Stimulated activated naive CD4-positive, alpha-beta T cell (primary cell): ENCODE data around the gene TP53I13.

Experiments
- DNase-seq, 6 experiments: peaks; one replicate each; lab custom pipeline; 2025; lab: John Stamatoyannopoulos, UW

The TP53I13 gene

GRCh38 chr17:29615492-29616299 lies 47.2 kb downstream of the TP53I13 start:
- peak; percentile 64 to 87 (median 77) for DNase-seq

GRCh38 chr17:29616300-29617048 lies 48.0 kb downstream of the TP53I13 start:
- DNase-seq: peak in 2 of 6 experiments; percentile 22 to 31

GRCh38 chr17:29617125-29617480 lies 48.6 kb downstream of the TP53I13 start:
- DNase-seq: peak; percentile 78 to 88 (median 82)

GRCh38 chr17:29617481-29618271 lies 49.2 kb downstream of the TP53I13 start:
- DNase-seq: peak; percentile 73 to 85 (median 79)

GRCh38 chr17:29618272-29619065 lies 50.0 kb downstream of the TP53I13 start:
- DNase-seq: no peak

- no peak for DNase-seq
Observed at GRCh38 chr17:29619251-29619650, 50.8 kb downstream of the TP53I13 start.

GRCh38 chr17:29620271-29620670 lies 51.8 kb downstream of the TP53I13 start:
- DNase-seq: no peak

- no peak for DNase-seq
Observed at GRCh38 chr17:29620779-29621500, 52.4 kb downstream of the TP53I13 start.

GRCh38 chr17:29621751-29622194 lies 53.3 kb downstream of the TP53I13 start:
- DNase-seq: no peak
